HG02870 (cell line): Measurements from ENCODE around the gene ZNF609.

ENCODE experiments used
- ATAC-seq: cut with Tn5 transposase; IDR thresholded peaks from one replicate; pipeline ENCODE4 v1.9.1; 2021; ENCODE audit warnings: mild to moderate bottlenecking, moderate library complexity; ENCODE audit not compliant: unreplicated experiment

The ZNF609 gene, protein sequence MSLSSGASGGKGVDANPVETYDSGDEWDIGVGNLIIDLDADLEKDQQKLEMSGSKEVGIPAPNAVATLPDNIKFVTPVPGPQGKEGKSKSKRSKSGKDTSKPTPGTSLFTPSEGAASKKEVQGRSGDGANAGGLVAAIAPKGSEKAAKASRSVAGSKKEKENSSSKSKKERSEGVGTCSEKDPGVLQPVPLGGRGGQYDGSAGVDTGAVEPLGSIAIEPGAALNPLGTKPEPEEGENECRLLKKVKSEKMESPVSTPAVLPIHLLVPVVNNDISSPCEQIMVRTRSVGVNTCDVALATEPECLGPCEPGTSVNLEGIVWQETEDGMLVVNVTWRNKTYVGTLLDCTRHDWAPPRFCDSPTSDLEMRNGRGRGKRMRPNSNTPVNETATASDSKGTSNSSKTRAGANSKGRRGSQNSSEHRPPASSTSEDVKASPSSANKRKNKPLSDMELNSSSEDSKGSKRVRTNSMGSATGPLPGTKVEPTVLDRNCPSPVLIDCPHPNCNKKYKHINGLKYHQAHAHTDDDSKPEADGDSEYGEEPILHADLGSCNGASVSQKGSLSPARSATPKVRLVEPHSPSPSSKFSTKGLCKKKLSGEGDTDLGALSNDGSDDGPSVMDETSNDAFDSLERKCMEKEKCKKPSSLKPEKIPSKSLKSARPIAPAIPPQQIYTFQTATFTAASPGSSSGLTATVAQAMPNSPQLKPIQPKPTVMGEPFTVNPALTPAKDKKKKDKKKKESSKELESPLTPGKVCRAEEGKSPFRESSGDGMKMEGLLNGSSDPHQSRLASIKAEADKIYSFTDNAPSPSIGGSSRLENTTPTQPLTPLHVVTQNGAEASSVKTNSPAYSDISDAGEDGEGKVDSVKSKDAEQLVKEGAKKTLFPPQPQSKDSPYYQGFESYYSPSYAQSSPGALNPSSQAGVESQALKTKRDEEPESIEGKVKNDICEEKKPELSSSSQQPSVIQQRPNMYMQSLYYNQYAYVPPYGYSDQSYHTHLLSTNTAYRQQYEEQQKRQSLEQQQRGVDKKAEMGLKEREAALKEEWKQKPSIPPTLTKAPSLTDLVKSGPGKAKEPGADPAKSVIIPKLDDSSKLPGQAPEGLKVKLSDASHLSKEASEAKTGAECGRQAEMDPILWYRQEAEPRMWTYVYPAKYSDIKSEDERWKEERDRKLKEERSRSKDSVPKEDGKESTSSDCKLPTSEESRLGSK (N-terminal part only)

DNA sequence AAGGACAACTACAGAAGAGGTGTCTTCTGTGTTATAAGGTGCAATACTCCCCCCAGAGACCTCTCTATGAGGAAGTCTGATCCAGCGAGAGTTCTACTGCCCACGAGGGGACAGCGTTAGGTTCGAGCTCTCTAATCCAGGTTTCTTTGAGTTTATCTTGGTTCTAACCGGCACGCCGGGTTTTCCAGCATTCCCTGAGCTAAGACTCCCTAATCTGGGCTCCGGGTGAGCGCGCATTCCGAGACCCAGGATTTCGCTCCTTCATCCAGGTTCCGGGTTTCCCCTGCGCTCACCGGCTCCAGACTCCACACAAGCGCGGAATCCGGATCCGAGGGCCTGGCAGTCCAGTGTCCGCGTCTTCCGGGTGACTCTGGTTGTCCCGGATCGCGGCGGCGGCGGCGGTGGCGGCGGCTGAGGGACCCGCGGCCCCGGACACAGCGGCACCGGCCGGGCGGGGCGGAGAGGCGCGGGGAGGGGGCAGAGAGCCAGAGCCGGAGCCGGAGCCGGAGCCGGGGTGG lies at the start of gene ZNF609:
TSS of gene ZNF609 (plus strand) at position 373 of the 518 bp plus-strand sequence. CDS start 38,842 bp downstream, outside the sequence.
- ATAC-seq, result no peak

DNA sequence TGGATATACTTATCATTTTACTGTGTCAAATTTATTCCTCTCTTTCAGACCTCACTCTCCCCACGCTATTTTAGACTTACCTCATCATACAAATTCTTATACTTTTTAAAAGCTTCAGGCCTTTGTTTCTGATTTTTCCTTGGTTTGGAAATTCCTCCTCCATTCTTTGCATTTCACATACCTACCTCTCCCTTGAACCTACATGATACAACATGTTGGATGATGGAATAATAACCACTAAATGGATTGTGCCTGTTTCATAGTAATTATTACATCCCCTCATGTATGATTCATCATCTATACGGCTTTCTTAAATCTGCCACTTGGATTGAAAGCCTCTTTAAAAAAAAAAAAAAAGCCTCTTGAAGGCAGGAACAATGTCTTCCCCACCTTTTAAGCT lies 48.2 kb upstream of the ZNF609 start:
- ATAC-seq, result no peak

DNA sequence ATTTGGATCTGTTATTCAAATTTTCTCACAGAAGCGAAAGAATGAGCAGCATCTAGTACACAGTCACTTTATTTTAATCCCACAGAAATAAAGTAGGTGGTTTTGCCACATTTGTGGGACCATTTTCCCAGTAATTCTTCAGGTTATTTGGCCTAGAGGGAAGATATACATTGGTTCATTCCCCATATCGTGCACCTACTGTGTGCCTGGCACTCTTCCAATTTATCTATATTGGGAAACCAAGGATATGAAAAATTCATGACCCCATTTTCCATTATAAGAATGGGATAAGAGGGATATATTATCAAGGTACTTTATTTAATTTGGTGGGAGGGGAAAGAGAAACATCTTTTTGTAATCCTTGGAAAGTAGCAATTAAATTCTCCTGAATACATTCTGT lies 37.7 kb upstream of the ZNF609 start:
- no peak for ATAC-seq

DNA sequence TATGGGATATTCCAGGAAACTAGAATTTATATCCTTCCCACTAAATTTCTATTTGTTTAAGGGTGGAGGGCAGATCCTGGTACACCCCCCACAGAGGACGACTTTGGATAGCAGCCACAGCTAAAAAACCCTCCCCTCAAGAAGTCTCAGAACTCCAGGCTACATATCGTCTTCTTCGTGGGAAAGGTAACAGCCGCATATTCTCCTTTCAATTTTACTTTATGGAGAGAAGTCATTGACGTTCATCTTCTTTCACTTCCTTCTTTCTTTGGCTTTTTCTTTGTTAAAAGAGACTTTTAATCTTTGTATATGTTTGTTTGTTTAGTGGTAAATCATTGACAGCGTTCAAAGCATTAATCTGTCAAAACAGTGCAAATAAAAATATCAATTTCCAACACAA lies 36.4 kb upstream of the ZNF609 start:
- ATAC-seq, result no peak

DNA sequence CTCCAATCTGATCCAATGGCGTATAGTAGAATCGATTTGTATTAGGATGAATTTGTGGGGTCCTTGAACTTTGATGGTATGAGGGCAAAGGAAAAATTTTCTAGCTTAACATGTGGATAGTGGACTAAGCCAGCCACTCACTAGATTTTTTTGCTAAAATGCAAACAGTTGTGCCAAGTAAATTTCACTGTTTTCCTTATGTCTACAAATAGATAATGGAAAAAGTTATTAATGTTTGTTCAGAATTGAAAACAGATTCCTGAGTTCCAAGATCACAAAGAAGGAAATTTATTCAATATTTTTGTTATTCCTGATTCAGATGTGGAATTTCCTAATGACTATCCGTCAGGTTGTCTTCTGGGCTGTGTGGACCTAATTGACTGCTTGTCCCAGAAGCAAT lies 35.2 kb upstream of the ZNF609 start:
- ATAC-seq, result no peak

DNA sequence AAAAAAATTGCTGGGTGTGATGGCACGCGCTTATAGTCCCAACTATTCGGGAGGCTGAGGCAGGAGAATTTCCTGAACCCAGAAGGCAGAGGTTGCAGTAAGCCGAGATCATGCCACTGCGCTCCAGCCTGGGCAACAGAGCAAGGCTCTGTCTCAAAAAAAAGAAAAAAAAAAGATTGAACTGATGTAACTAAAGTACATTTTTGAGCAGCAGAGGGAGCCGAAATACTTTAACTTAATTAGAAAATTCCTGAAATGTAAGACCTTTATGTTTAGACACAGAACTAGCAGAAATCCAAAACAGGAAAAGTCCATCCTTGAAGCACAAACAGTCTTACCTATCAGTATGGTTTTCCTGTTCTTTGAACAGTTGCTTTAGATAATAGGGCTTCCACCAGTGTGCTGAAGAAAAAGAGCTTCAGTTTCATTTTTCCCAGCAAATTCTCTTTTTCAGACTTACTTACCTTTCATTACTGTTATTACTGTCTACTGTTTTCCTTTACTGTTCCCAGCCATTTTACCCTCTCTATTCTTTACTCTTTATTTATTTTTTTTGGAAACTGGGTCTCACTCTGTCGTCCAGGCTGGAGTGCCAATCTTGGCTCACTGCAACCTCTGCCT lies 33.4 kb upstream of the ZNF609 start:
- no peak for ATAC-seq

DNA sequence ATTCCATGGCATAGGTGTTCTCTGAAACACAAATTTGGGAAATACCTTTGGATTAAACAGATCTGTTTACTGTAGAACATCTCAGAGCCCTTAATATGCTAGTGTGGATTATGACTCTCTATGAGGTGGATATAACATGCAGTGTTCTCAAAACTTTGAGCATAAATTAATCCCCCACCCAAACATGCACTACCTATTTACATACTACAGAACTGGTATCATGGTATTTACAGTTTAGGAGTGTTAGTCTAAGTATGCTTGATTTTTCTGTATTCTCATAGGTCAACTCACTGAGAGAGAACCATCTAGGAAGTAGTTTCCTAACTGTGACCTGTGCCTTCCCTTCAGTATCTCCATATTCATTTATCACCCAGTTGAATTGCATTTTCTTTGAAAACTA lies 30.9 kb upstream of the ZNF609 start:
- ATAC-seq, result no peak

DNA sequence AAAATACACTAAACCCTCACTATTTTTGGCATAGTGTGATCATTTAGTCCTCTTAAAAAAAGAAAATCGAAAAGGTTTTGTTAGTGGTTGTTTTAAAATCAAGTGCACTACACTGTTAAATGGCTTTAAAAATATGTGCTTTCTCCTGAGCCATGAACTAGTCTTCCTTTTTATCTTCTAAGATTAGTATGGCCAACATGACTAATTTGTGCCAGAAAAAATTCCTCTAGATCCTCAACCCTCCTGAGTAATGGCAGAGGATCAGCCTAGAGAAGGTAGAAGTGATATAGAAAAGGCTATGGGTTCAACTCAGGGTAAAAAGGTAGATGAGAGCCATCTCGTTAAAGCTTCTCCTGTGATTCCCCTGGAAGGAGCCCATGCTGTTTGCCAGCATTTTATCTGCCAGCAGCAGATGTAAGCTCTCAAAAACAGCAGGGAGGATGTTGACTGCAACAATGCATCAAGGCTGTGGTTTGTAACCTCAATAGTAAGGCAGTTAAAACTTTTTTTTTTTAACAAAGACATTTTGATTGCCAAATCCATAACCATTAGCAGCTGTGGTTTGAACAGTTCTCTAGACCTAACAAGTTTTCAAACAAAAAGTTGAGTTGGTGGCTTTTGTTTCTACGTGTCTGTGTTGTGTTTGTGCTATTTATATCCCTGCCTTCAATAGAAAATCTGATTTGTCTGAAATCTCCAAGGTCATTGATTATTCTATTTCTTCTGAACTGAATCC lies 30.2 kb upstream of the ZNF609 start:
- ATAC-seq, result no peak

DNA sequence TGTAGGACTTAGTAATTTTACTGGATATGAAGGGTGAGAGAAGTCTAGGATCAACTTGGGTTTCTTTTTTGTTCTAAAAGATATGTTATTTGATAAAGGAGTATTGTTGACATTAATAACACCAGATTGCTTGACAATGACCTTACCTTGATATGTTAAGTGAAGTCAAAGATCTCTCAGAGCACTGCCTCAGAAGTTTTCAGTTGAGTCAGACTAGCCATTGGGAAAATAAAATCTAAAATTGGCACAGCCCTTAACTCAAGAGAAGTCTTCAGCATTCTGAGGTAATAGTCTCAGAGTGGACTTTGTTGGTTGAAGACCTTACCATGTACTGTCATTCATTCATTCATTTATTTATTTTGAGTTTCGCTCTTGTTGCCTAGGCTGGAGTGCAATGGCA lies 22.4 kb upstream of the ZNF609 start:
- no peak for ATAC-seq

DNA sequence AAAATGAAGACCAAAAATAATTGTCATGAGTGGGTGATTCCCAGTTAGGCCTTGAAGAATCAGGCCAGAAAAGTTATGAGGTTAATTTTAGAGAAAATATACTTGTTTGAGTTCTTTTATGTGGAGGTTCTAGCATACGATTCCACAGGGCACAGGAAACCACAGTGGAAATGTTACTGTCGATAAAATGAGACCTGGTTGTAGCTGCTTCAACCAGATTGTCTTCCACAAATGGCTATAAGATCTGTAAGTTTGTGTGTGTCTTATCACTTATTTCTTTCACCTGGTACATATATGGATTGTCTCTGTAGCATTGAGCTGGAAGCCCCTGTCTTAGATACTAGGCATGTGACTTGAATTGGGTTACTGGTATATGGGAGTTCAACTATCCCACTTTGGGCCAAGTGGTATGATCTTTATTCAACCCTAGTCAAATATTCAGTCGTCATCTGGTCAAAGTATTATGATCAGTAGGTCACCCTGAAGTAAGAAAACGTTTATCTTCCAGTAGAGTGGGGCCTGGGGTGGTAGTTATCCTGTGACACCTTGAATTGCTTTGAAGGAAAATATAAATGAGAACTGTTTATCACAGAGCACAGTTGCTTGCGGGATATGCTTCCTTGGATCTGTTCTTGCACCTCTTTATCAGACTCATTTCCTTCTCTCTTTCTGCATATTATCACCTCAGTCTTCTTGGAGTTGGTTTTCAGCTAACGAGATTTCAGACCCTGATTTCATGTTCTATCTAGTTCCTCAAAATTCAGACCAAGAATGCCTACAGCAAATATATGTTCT lies 21.5 kb upstream of the ZNF609 start:
- no peak for ATAC-seq

DNA sequence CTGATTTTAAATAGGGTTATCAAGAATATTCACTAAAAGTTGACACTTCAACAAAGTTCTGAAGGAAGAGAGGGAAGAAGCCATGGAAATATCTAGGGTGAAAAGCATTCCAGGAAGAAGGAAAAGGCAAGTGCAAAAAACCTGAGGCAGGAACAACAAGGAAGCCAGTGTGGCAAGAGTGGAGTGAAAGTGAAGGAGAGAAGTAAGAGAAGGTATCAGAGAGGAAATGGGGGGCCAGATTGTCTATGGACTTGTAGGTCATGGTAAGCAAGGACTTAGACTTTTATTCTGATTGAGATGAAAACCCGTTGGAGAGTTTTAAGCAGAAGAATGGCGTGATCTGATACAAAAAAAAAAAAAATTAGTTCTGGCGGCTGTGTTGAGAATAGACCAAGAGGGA lies 18.5 kb upstream of the ZNF609 start:
- ATAC-seq, result no peak

DNA sequence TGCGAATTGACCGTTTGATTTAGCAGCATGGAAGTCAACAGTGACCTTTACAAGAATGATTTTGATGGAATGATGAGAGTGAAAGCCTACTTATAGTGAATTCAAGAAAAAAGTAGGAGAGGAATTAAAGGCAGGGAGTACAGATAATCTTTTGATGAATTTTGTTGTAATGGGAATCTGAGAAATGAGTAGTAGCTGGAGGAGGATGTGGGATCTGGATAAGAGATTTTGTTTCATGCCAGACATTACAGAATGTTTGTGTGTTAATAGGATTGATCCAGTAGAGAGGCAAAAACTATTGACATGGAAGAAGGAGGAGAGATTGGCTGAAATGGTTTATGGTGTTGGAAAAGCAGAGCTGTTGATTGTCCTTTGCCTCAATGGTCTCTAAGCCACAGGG lies 17.4 kb upstream of the ZNF609 start:
- no peak for ATAC-seq

DNA sequence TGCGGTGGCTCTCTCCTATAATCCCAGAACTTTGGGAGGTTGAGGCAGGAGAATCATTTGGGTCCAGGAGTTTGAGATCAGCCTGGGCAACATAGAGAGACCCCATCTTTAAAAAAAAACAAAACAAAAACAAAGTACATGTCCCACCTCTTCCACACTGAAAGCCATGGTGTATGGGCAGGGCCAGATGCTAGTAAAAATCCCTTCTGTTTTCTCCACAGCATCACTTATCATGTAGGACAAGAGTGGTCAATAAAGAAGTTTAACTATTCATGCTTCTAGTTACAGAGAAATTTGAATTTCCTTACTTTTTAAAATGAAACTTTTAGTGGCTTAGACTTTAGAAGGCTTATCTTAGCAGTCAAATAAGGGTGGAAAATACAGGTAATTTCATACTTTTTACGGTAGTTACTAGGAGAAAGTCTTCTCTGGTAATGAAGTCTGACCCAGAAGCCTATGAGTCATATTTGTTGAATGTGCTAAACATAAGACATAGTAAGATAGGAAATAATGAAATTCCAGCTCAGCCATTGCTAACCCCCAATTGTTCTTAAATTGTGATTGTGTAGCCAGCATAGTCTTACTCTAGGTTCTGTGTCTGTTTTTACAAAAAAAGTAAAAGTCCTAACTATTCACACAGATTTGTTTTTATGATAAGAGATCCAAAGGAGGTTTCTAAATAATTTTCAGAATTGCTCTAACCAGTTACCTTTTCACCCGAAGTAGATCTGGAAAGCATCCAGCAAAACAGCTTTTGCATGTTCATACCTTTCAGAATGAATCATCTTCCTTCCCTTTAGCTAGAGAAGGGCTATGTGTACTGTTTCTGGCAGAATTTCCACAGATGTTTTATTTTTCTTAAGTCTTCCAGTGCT lies 16.4 kb upstream of the ZNF609 start:
- no peak for ATAC-seq

DNA sequence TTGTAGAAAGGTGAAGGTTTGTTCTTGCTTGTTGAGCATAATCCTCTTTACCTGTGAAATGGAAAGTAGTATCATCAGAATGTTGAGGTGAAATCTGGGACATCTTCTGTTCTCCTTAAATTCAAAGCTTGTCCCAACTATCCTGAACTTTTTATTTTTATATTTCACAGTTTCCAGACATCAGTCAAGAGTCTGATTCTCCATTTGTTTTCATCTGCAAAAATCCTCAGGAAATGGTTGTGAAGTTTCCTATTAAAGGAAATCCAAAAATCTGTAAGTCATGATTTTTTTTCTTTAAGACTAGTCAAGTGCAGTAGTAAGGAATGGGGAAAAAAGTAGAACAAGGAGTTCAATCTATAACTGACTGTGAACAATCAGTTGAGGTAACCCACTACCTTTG lies 15.5 kb upstream of the ZNF609 start:
- ATAC-seq, result no peak

DNA sequence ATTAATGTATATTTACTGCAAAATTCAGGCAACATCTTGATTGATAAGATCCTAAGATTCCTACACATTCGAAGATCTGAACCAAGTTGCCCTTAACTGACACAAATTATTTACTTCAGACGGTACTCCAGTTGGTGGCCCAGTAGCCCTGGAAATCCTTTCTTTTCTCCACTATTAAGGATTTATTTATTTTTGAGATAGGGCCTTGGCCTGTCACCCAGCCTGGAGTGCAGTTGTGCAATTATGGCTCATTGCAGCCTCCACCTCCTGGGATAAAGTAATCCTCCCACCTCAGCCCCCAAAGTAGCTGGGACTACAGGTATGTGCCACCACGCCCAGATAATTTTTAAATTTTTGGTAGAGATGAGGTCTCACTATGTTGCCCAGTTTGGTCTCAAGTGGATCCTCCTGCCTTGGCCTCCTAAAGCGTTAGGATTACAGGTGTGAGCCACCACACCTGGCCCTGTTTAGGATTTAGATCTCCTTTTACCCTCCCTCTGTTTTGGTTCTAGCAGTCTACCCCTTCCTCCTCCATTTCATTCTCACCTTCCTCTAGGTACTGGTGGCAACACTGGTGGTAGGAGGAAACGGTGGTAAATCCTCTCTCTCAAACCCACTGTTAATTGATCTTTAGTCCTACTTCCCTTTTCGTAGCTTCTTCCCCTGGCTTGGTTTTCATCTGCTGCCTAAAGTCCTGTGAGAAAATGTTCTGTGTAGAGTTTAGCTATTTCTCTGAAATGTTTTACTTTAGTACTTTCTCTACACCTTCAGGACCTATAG lies 12.7 kb upstream of the ZNF609 start:
- no peak for ATAC-seq

DNA sequence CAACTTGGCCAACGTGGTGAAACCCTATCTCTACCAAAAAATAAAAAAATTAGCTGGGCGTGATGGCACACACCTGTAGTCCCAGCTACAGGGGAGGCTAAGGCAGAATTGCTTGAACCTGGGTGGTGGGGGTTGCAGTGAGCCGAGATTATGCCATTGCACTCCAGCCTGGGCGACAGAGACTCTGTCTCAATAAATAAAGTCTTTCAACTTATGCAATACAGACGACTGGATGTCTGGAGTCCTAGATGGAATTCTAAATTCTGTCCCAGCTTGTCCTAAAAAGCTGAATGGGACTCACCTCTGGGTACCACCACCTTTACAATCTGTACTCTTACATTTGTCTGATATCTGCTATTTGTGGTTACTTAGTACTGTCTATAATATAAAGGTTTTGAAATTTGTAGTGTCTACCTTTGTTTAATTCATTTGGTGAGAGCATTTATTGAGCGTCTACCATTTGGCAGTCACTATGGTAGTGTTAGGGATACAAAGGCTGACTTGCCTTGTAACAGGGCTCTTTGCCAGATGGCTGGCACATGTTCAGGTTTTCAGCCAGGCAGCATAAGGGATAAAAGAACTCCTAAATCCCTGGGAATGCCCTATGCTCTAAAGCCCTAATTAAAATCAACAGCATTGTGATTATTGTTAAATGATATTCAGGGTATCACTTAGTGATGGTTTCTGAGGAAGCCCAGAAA lies 7.2 kb upstream of the ZNF609 start:
- ATAC-seq, result no peak

DNA sequence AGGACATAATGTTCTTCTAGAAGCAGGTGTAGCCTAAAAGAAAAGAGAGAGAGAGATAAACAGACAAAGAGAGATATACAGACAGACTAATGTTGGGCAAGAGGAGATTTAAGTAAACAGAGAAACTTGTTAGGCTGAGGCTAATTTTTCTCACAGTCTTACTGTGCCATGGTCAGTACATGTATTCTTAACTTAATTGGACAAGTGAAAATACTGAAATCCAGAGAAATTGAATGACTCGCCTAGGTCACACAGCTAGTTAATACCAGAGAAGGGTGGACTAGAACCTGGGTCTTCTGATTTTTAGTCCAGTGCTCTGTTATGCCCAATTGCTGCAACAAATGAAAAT lies 6.7 kb upstream of the ZNF609 start:
- ATAC-seq, result no peak
